Kidney epithelial cell (primary cell): ENCODE results near the gene ARIH2. TPM values are rescaled to one million over a fixed set of nuclear protein-coding genes. Genes with fewer than 3 reads are reported as not detected.
A peak's percentile ranks its signal among the peaks of the same experiment; 100 is the strongest.

ENCODE experiments used
- DNase-seq: peaks from one replicate; pipeline ENCODE4 v3.0.0-alpha.2; 2010; ENCODE audit warnings: low read depth
- H3K27me3 ChIP-seq: 2 replicates; pipeline ENCODE4 v1.6.0; 2011; ENCODE audit warnings: low read length; ENCODE audit not compliant: control insufficient read depth, insufficient read depth
- H3K36me3 ChIP-seq: 2 replicates; pipeline ENCODE4 v1.5.1; 2011; ENCODE audit warnings: low read length; ENCODE audit not compliant: control insufficient read depth, insufficient read depth
- H3K4me3 ChIP-seq: 2 replicates; pipeline ENCODE4 v1.5.1; 2011; ENCODE audit warnings: low read depth, mild to moderate bottlenecking, control low read depth, low read length
- total RNA-seq: library from RNA; depleted of rRNA; stranded (reverse); fragments of >200 nt; gene quantifications from 2 replicates; pipeline ENCODE4 v1.2.3, GENCODE V29; 2015
- TF ChIP-seq, protein P1 (sequence below): IDR thresholded peaks from 2 replicates; pipeline ENCODE4 v1.5.1; 2011; ENCODE audit warnings: mild to moderate bottlenecking, moderate library complexity, low read length, control low read depth, inconsistent platforms; ENCODE audit not compliant: insufficient read depth, poor library complexity, severe bottlenecking

Gene ARIH2
- total RNA-seq, 1 donor from 2014 or later: 99.9 TPM

DNA sequence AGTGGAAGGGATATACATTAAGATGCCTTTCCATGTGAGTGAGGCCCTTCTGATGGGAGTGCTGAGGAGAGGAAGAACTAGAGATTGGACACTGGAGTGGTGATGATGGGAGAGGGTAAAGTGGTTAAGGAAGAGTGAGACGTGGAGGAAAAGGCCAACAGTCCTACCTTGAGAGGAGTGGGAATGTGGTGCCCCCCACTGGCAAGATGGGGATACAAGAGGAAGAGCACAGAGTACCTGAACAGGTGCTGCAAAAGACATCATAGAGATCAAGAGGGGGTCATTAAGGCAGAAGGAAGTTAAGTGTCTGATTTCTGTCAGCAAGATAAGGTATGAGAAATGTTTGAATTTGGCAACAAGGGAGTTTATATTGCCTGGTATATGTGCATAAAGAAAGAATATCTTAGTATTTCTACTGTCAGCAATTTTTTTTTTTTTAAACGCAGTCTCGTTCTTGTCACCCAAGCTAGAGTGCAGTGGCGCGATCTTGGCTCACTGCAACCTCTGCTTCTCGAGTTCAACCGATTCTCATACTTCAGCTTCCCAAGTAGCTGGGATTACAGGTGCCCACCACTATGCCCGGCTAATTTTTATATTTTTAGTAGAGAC, 34.0 kb downstream of the ARIH2 start:
- H3K27me3 ChIP-seq: no peaks in the 10 kb centered on the region
- H3K4me3 ChIP-seq: no peak overlapping the region
- no peak for DNase-seq
- TF ChIP-seq, protein P1, sequence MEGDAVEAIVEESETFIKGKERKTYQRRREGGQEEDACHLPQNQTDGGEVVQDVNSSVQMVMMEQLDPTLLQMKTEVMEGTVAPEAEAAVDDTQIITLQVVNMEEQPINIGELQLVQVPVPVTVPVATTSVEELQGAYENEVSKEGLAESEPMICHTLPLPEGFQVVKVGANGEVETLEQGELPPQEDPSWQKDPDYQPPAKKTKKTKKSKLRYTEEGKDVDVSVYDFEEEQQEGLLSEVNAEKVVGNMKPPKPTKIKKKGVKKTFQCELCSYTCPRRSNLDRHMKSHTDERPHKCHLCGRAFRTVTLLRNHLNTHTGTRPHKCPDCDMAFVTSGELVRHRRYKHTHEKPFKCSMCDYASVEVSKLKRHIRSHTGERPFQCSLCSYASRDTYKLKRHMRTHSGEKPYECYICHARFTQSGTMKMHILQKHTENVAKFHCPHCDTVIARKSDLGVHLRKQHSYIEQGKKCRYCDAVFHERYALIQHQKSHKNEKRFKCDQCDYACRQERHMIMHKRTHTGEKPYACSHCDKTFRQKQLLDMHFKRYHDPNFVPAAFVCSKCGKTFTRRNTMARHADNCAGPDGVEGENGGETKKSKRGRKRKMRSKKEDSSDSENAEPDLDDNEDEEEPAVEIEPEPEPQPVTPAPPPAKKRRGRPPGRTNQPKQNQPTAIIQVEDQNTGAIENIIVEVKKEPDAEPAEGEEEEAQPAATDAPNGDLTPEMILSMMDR: peak; percentile 48
- H3K36me3 ChIP-seq: no peaks in the 10 kb centered on the region

DNA sequence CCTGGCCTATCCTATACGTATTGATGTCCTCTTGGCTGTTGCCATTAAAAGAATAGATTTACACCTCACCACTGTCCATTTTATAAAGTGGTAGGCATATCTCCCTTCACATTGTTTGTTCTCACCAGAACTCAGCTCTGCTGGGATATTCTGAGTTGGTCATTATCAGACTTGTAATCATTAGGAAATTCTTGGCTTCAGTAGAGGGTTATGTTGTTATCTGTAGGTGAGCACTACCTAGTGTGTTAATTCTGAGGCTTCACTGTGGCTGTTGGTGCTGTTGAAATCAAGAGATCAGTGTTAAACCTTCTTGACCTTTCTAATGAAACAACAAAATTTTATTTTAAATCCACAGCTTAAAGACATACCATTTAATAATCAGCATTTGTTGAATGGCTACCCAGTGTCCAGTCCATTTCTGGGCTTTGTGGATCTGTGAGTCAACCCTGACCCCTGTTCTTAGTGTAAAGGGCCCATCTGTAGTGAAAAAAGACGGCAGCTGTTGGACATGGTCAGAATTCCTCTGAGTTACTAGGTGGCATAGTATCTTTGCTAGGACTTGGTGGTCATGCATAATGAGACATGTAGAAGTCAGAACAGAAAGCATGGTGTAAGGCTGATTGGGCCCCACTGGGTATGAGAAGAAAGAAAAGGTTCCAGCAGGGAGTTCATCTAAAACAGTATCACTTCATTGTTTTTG, 38.5 kb downstream of the ARIH2 start:
- Histone ChIP-seq H3K4me3 (no peak overlapping the region), H3K27me3 (no peaks in the 10 kb centered on the region), H3K36me3 (no peaks in the 10 kb centered on the region)
- DNase-seq: no peak
- TF ChIP-seq, protein P1: no peak

DNA sequence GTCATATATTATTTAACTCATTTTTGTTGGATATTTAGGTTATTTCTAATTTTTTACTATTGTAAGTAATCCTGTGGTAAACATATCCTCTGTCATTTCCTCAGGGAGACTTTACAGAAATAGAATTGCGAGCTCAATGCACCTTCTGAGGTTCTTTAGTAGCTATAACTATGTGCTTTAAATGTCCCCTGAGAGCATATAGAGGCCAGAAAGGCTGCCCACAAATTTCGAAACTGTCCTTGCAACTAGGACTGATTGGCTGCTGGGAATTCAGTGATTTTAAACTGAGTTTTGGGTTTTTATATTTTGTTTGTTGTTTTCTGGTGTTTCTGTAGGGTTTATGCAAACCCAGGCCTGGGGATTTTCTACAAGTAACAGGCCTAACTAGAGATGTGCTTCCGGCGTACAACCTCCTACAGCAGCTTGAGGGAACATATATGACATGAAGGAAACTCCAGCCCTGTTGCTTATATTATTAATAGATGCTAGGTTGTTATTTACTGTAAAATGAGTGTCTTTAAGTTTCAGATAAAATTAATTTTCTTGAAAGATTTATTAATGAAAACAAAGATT, 42.3 kb downstream of the ARIH2 start:
- peaks cover 1% of the 10 kb centered on the region for H3K36me3 ChIP-seq
- H3K4me3 ChIP-seq: no peak overlapping the region
- no peaks in the 10 kb centered on the region for H3K27me3 ChIP-seq
- DNase-seq: no peak
- TF ChIP-seq, protein P1: no peak

DNA sequence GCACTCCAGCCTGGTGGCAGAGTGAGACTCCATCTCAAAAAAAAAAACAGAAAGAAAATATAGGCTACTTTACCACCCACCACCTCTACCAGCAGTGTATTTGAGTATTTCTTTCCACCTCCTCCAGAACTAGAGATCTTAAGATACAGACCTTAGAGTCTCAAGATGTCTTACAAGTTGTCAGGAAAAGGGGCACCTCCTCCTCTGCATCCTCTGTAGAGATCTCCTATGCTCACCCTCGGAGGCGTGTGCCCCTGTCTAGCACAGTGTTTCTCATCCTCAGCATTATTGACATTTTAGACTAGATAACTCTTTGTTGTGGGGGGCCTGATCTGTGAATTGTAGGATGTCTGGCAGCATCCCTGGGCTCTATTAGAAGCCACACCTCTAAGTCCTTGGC, 43.7 kb downstream of the ARIH2 start:
- TF ChIP-seq, protein P1: no peak
- H3K4me3 ChIP-seq: no peak overlapping the region
- peaks cover 2% of the 10 kb centered on the region for H3K36me3 ChIP-seq
- no peak for DNase-seq
- H3K27me3 ChIP-seq: no peaks in the 10 kb centered on the region

DNA sequence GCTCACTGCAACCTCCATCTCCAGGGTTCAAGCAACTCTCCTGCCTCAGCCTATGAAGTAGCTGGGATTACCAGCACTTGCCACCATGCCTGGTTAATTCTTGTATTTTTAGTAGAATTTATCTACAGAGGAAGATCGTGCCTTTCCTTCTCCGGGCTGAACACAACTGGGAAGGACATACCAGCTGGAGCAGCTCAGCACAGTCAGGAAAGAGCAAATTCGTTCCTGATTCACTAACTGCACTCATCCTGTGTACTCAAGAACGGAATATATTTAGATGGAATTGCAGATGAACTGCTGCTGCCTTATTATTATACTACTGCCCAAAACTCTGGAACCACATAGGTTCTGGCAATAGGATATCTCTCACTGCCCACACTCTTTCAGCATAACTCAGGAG, 44.3 kb downstream of the ARIH2 start:
- H3K27me3 ChIP-seq: no peaks in the 10 kb centered on the region
- no peak overlapping the region for H3K4me3 ChIP-seq
- TF ChIP-seq, protein P1: no peak
- H3K36me3 ChIP-seq: peaks cover 2% of the 10 kb centered on the region
- no peak for DNase-seq
